AG09319 (cell line): ENCODE results near the gene SMAP2.

Experiments
- DNase-seq: peaks from one replicate; pipeline ENCODE4 v3.0.0-alpha.2; 2010; ENCODE audit warnings: low read depth; ENCODE audit errors: extremely low read depth
- CTCF ChIP-seq: IDR thresholded peaks from 2 replicates; pipeline ENCODE4 v1.5.1; 2011; ENCODE audit warnings: low read depth, mild to moderate bottlenecking, inconsistent platforms, low read length, moderate library complexity

SMAP2 gene

GRCh38 chr1:40360631-40361030 lies 12.9 kb upstream of the SMAP2 start:
- TF ChIP-seq CTCF: no peak
- no peak for DNase-seq

GRCh38 chr1:40361201-40361600 lies 12.3 kb upstream of the SMAP2 start:
- no peak for TF ChIP-seq CTCF
- no peak for DNase-seq

- TF ChIP-seq CTCF: no peak
- DNase-seq: no peak
Measured at GRCh38 chr1:40361637-40362036, 11.9 kb upstream of the SMAP2 start.

GRCh38 chr1:40362199-40362598 lies 11.3 kb upstream of the SMAP2 start:
- DNase-seq: no peak
- TF ChIP-seq CTCF: no peak

- no peak for TF ChIP-seq CTCF
- no peak for DNase-seq
Measured at GRCh38 chr1:40362699-40363098, 10.8 kb upstream of the SMAP2 start.

- no peak for TF ChIP-seq CTCF
- no peak for DNase-seq
Measured at GRCh38 chr1:40363721-40364120, 9.8 kb upstream of the SMAP2 start.

- no peak for TF ChIP-seq CTCF
- DNase-seq: no peak
Measured at GRCh38 chr1:40371707-40372258, 1.7 kb upstream of the SMAP2 start.
